Calu3 (cell line): ENCODE results near the gene LYPD3. TPM values are rescaled to one million over a fixed set of nuclear protein-coding genes. Genes with fewer than 3 reads are reported as not detected.
A peak's percentile ranks its signal among the peaks of the same experiment; 100 is the strongest.

ENCODE experiments used
- BruUV-seq: library from RNA; stranded (reverse); fragments of 400-500 nt; replicated peaks from 2 replicates; lab custom pipeline; 2021; lab: Mats Ljungman, UMichigan
- CTCF ChIA-PET: fragments of 300-600 bp; sonication (Branson Sonifier 250); formaldehyde crosslinking; loops from one replicate; lab custom pipeline; 2022; ENCODE audit warnings: antibody characterized with exemption; lab: Charles Lee
- DNase-seq: peaks from one replicate; pipeline ENCODE4 v3.0.0; 2022
- H3K27ac Mint-ChIP-seq: one replicate; pipeline ENCODE4 v1.8.0; 2022; ENCODE audit warnings: mixed read lengths; ENCODE audit not compliant: unreplicated experiment
- H3K27me3 Mint-ChIP-seq: one replicate; pipeline ENCODE4 v1.8.0; 2022; ENCODE audit warnings: mixed read lengths; ENCODE audit not compliant: unreplicated experiment
- H3K36me3 Mint-ChIP-seq: one replicate; pipeline ENCODE4 v1.8.0; 2022; ENCODE audit warnings: mild to moderate bottlenecking, moderate library complexity, mixed read lengths; ENCODE audit not compliant: insufficient read depth, unreplicated experiment
- H3K4me1 Mint-ChIP-seq: one replicate; pipeline ENCODE4 v1.8.0; 2022; ENCODE audit warnings: mild to moderate bottlenecking, low read depth, mixed read lengths; ENCODE audit not compliant: unreplicated experiment
- H3K4me3 Mint-ChIP-seq: one replicate; pipeline ENCODE4 v1.8.0; 2022; ENCODE audit warnings: mild to moderate bottlenecking, low read depth, moderate library complexity, mixed read lengths; ENCODE audit not compliant: unreplicated experiment
- H3K9me3 Mint-ChIP-seq: one replicate; pipeline ENCODE4 v1.8.0; 2022; ENCODE audit warnings: low read depth, mixed read lengths; ENCODE audit not compliant: unreplicated experiment
- intact Hi-C: fragments of 100-400 bp; cut with micrococcal nuclease; formaldehyde crosslinking; loops from one replicate; pipeline ENCODE4 v1.10.0; 2022; ENCODE audit not compliant: unreplicated experiment
- total RNA-seq: library from RNA; stranded (reverse); gene quantifications from 2 replicates; pipeline ENCODE4 v1.2.3, GENCODE V29; 2022
- TF ChIP-seq, protein P1 (sequence below): fragments of 200-600 bp; IDR thresholded peaks from one replicate; pipeline ENCODE4 v1.8.0; 2022; ENCODE audit warnings: antibody characterized with exemption; ENCODE audit not compliant: unreplicated experiment

LYPD3 gene
- total RNA-seq, 1 experiment from 2014 or later = 6.6 TPM

DNA sequence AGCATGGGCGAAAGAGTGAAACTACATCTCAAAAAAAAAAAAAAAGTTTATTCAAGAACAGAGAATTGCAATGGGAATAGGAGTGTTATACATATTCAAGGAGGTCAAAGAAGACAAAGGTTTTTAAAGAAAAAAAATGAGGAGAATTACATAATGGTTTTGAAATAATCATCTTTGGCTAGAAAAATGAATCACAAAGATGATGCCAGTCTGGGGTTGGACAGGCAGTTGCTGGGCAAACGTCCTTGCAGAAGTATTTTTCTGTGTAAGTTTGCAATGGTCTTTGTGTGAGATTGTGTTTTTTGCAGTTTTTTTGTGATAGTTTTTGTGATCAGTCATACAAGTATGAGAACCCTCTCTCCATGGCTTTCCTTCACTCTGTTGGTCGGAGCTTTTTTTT, 23.7 kb downstream of the LYPD3 start:
- no peak overlapping the region for H3K4me3 Mint-ChIP-seq
- no peaks in the 10 kb centered on the region for H3K36me3 Mint-ChIP-seq
- no peaks in the 10 kb centered on the region for H3K9me3 Mint-ChIP-seq
- peaks cover 12% of the 10 kb centered on the region for H3K4me1 Mint-ChIP-seq
- CTCF ChIA-PET = interaction anchor here (1.2 kb wide), 1 partner anchor 77 kb away, joined by 5 read pairs; no protein-coding TSS in a partner anchor
- TF ChIP-seq, protein P1, sequence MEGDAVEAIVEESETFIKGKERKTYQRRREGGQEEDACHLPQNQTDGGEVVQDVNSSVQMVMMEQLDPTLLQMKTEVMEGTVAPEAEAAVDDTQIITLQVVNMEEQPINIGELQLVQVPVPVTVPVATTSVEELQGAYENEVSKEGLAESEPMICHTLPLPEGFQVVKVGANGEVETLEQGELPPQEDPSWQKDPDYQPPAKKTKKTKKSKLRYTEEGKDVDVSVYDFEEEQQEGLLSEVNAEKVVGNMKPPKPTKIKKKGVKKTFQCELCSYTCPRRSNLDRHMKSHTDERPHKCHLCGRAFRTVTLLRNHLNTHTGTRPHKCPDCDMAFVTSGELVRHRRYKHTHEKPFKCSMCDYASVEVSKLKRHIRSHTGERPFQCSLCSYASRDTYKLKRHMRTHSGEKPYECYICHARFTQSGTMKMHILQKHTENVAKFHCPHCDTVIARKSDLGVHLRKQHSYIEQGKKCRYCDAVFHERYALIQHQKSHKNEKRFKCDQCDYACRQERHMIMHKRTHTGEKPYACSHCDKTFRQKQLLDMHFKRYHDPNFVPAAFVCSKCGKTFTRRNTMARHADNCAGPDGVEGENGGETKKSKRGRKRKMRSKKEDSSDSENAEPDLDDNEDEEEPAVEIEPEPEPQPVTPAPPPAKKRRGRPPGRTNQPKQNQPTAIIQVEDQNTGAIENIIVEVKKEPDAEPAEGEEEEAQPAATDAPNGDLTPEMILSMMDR = no peak
- no peaks in the 10 kb centered on the region for H3K27me3 Mint-ChIP-seq
- no peak for DNase-seq
- H3K27ac Mint-ChIP-seq = no peak overlapping the region
- no TSS peak for BruUV-seq
- intact Hi-C loops = no loop called here

DNA sequence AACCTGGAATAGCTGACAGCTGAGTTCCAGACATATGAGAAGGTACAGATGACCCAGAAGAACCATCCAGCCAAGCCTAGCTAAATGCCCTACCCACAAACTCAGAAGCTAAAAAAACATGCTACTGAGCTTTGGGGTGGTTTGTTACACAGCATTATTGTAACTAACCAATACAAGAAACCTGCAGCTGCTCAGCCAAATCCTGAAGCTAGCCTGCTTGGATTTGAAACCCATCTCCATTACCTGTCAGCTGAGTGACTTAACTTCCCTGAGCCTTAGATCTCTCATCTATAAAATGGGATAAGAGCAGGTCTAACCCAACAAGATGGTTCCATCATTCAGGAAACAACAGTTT, 25.7 kb downstream of the LYPD3 start:
- Mint-ChIP-seq H3K27me3 (no peaks in the 10 kb centered on the region), H3K9me3 (peaks cover 3% of the 10 kb centered on the region), H3K36me3 (no peaks in the 10 kb centered on the region), H3K27ac (no peak overlapping the region), H3K4me1 (peaks cover 8% of the 10 kb centered on the region), H3K4me3 (no peak overlapping the region)
- TF ChIP-seq, protein P1 = no peak
- no peak for DNase-seq
- CTCF ChIA-PET = interaction anchor here (0.7 to 1.6 kb wide), 8 partner anchors 9 to 562 kb away, joined by 3 to 10 read pairs (median 4); partner anchors contain the start of gene LYPD3
- intact Hi-C loops = no loop called here
- BruUV-seq = no TSS peak

DNA sequence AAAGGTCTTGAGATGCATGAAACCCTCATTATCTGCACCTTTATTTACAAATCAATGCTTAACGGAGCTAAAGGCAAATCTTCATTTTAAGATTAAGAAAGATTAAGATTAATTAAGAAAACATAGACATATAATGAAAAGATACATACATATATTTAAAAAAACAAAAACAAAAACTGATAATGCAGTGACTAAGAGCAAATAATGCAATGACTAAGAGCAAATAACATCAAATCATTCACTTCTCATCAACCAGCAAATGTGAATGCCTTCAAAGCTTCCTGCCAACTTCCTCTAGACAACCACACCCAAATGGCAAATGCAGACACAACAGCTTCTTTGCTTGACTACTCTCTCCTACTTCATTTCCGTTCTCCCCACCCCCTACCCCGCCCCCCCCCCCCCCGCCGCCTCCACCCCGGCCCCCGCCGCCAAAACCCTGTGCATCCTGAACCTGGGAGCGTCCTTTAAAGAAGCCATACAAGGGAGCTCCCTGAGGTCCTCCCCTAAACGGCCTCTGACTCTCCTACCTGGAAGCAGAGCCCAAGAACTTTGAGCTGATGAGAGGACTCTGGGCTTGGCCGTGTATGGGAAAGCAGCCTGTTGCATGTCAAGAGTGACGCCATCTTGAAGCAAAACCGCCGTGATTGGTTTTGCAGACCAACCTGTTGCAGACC, 26.2 kb downstream of the LYPD3 start:
- H3K36me3 Mint-ChIP-seq = no peaks in the 10 kb centered on the region
- intact Hi-C loops = no loop called here
- TF ChIP-seq, protein P1 = no peak
- CTCF ChIA-PET = interaction anchor here (0.6 to 1.6 kb wide), 13 partner anchors 8 to 562 kb away, joined by 3 to 10 read pairs (median 4); partner anchors contain the start of gene LYPD3
- peaks cover 3% of the 10 kb centered on the region for H3K9me3 Mint-ChIP-seq
- no TSS peak for BruUV-seq
- peaks cover 8% of the 10 kb centered on the region for H3K4me1 Mint-ChIP-seq
- H3K27me3 Mint-ChIP-seq = no peaks in the 10 kb centered on the region
- no peak overlapping the region for H3K4me3 Mint-ChIP-seq
- H3K27ac Mint-ChIP-seq = peak overlapping the region; percentile 35
- peak; percentile 37 for DNase-seq

DNA sequence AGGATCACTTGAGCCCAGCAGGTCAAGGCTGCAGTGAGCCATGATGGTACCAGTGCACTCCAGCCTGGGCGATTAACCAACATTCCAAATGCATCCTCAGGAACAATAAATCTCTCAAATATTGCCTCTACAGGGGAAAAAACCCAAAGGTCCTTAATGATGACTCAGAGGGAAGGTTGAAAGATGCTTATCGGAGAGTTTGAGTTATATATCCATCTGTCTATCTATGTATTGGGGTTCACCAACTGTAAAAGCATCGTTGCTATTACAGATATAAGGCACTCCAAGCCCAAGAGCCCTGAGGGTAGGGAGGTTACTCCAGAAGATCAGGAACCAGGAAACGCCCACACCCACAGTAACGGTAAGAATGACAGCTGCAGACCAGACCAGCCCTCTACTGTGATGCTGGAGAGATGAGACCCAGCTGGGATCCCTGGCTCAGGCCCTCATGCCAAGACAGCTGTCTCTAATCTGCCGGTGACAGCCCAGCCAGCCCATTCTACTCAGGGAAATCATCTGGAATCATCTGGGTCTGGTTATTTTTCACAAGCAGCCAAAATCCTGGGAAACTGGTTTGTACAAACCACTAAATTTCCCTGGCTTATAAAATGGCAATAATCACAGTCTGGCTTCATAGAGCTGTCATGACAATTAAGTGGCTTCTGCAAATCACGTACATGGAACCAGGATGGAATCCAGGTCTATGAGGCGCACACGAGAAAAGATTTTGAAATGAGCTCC, 26.9 kb downstream of the LYPD3 start:
- Mint-ChIP-seq H3K4me3 (no peak overlapping the region), H3K27ac (peak overlapping the region; percentile 35), H3K4me1 (peaks cover 8% of the 10 kb centered on the region), H3K36me3 (no peaks in the 10 kb centered on the region), H3K27me3 (no peaks in the 10 kb centered on the region), H3K9me3 (peaks cover 3% of the 10 kb centered on the region)
- intact Hi-C loops = no loop called here
- no TSS peak for BruUV-seq
- TF ChIP-seq, protein P1 = no peak
- DNase-seq = no peak
- CTCF ChIA-PET = interaction anchor here (0.6 to 1.6 kb wide), 12 partner anchors 8 to 563 kb away, joined by 3 to 10 read pairs (median 4); partner anchors contain the start of gene LYPD3
